PC-9 (cell line): ENCODE data around the gene FOXL2NB. TPM values are rescaled to one million over a fixed set of nuclear protein-coding genes. Genes with fewer than 3 reads are reported as not detected.

Experiments used
- BruUV-seq: library from RNA; stranded (reverse); fragments of 400-500 nt; replicated peaks from 2 replicates; lab custom pipeline; 2021; lab: Mats Ljungman, UMichigan
- CTCF ChIA-PET: fragments of 300-600 bp; sonication (Branson Sonifier 250); formaldehyde crosslinking; loops from one replicate; lab custom pipeline; 2022; ENCODE audit warnings: antibody characterized with exemption; lab: Charles Lee
- POLR2A ChIA-PET: fragments of 300-600 bp; sonication (Branson Sonifier 250); formaldehyde crosslinking; loops from one replicate; lab custom pipeline; 2022; ENCODE audit warnings: antibody characterized with exemption; ENCODE audit not compliant: unreplicated experiment; lab: Charles Lee
- DNase-seq, 2 experiments: peaks; one replicate each; pipeline versions ENCODE4 v3.0.0 to v3.0.0-alpha.2; 2015 to 2022; ENCODE audit warnings: mixed read lengths in 1 of 2
- H2AFZ ChIP-seq: fragments of 200-600 bp; sonication (generic); 2 replicates; pipeline ENCODE4 v1.8.1; 2017; ENCODE audit warnings: antibody characterized with exemption
- H3F3A ChIP-seq: fragments of 200-600 bp; sonication (generic); 2 replicates; pipeline ENCODE4 v1.8.1; 2017; ENCODE audit warnings: antibody characterized with exemption, mild to moderate bottlenecking, low read depth; ENCODE audit not compliant: insufficient read depth
- H3K27ac ChIP-seq: fragments of 200-600 bp; sonication (generic); 2 replicates; pipeline ENCODE4 v1.6.1; 2016; ENCODE audit warnings: mixed run types
- H3K27me3 ChIP-seq: fragments of 200-600 bp; sonication (generic); 2 replicates; pipeline ENCODE4 v1.6.1; 2016; ENCODE audit warnings: low read depth, mixed run types; ENCODE audit not compliant: insufficient read depth
- H3K36me3 ChIP-seq: fragments of 200-600 bp; sonication (generic); 2 replicates; pipeline ENCODE4 v1.6.1; 2016; ENCODE audit warnings: low read depth, mixed run types
- H3K4me1 ChIP-seq: fragments of 200-600 bp; sonication (generic); replicated peaks from 2 replicates; pipeline ENCODE4 v1.6.1; 2016; ENCODE audit warnings: mixed run types; ENCODE audit not compliant: insufficient read depth
- H3K4me2 ChIP-seq: fragments of 200-600 bp; sonication (generic); 2 replicates; pipeline ENCODE4 v1.6.1; 2017; ENCODE audit warnings: mixed run types
- H3K4me3 ChIP-seq: fragments of 200-600 bp; sonication (generic); 2 replicates; pipeline ENCODE4 v1.6.1; 2016; ENCODE audit warnings: mixed run types
- H3K79me2 ChIP-seq: fragments of 200-600 bp; sonication (generic); 2 replicates; pipeline ENCODE4 v1.6.1; 2017; ENCODE audit warnings: low read depth, mixed run types
- H3K9me2 ChIP-seq: fragments of 200-600 bp; sonication (generic); 2 replicates; pipeline ENCODE4 v1.8.1; 2017; ENCODE audit warnings: mild to moderate bottlenecking; ENCODE audit not compliant: insufficient read depth
- H3K9me3 ChIP-seq: fragments of 200-600 bp; sonication (generic); 2 replicates; pipeline ENCODE4 v1.8.1; 2016; ENCODE audit warnings: low read depth; ENCODE audit not compliant: insufficient read depth
- H4K20me1 ChIP-seq: fragments of 200-600 bp; sonication (generic); 2 replicates; pipeline ENCODE4 v1.8.1; 2017; ENCODE audit not compliant: insufficient read depth
- CTCF ChIP-seq: fragments of 200-600 bp; sonication (generic); conservative IDR thresholded peaks from 2 replicates; pipeline ENCODE4 v1.6.1; 2017; ENCODE audit warnings: mixed run types, antibody characterized with exemption, mild to moderate bottlenecking, moderate library complexity
- EZH2 ChIP-seq: fragments of 200-600 bp; sonication (generic); IDR thresholded peaks from 2 replicates; pipeline ENCODE4 v1.8.0; 2017; ENCODE audit warnings: antibody characterized with exemption, low read depth
- intact Hi-C: fragments of 100-400 bp; cut with micrococcal nuclease; formaldehyde crosslinking; loops from one replicate; pipeline ENCODE4 v1.10.0; 2022; ENCODE audit not compliant: unreplicated experiment
- total RNA-seq: library from RNA; stranded (reverse); gene quantifications from 2 replicates; pipeline ENCODE4 v1.2.3, GENCODE V29; 2021

Gene FOXL2NB
- total RNA-seq, 1 experiment from 2014 or later: 0.09 TPM

- ChIA-PET POLR2A (interaction anchor here (0.7 kb wide), 1 partner anchor 102 kb away, joined by 3 read pairs; no protein-coding TSS in a partner anchor), CTCF (interaction anchor here (0.9 to 1.2 kb wide), 2 partner anchors 184 to 317 kb away, joined by 4 to 5 read pairs; partner anchors contain the start of gene CEP70)
- peak in 1 of 2 experiments; percentile 77 for DNase-seq
- Histone ChIP-seq H3K4me1 (peaks cover 39% of the 10 kb centered on the region), H3K27ac (0 out of 2 replicates have a peak overlapping the region, but pooled peaks have one; percentile 0), H3K9me3 (no peaks in the 10 kb centered on the region), H3K36me3 (no peaks in the 10 kb centered on the region), H2AFZ (no peak overlapping the region), H3K27me3 (no peaks in the 10 kb centered on the region), H3K4me3 (no peak overlapping the region), H4K20me1 (no peaks in the 10 kb centered on the region), H3K4me2 (peak overlapping the region; percentile 52), H3K79me2 (no peaks in the 10 kb centered on the region), H3K9me2 (no peaks in the 10 kb centered on the region), H3F3A (peaks cover 20% of the 10 kb centered on the region)
- intact Hi-C loops: no loop called here
- no TSS peak for BruUV-seq
- TF ChIP-seq CTCF (no peak), EZH2 (no peak)
Observed at GRCh38 chr3:138911621-138912020, 35.4 kb upstream of the FOXL2NB start.

- no peaks in the 10 kb centered on the region for H4K20me1 ChIP-seq
- no TSS peak for BruUV-seq
- H3K9me2 ChIP-seq: no peaks in the 10 kb centered on the region
- DNase-seq: no peak
- H3K27ac ChIP-seq: no peak overlapping the region
- peaks cover 45% of the 10 kb centered on the region for H3K4me1 ChIP-seq
- no peak overlapping the region for H2AFZ ChIP-seq
- no peaks in the 10 kb centered on the region for H3K9me3 ChIP-seq
- CTCF ChIA-PET: interaction anchor here (0.9 to 1.2 kb wide), 2 partner anchors 184 to 318 kb away, joined by 4 to 5 read pairs; partner anchors contain the start of gene CEP70
- intact Hi-C loops: no loop called here
- no peaks in the 10 kb centered on the region for H3K36me3 ChIP-seq
- no peaks in the 10 kb centered on the region for H3K27me3 ChIP-seq
- POLR2A ChIA-PET: interaction anchor here (0.6 to 0.7 kb wide), 2 partner anchors 64 to 103 kb away, joined by 3 to 20 read pairs; no protein-coding TSS in a partner anchor
- H3K4me2 ChIP-seq: peak overlapping the region; percentile 52; the same call in 1 of the 2 replicates
- peaks cover 22% of the 10 kb centered on the region for H3F3A ChIP-seq
- H3K79me2 ChIP-seq: no peaks in the 10 kb centered on the region
- no peak overlapping the region for H3K4me3 ChIP-seq
- TF ChIP-seq CTCF (no peak), EZH2 (no peak)
Observed at GRCh38 chr3:138912237-138912636, 34.8 kb upstream of the FOXL2NB start.

- intact Hi-C loops: loop anchor here (2.0 kb wide), 1 partner anchor 139 kb away; no protein-coding TSS in a partner anchor
- Histone ChIP-seq H2AFZ (no peak overlapping the region), H4K20me1 (no peaks in the 10 kb centered on the region), H3F3A (peaks cover 22% of the 10 kb centered on the region), H3K4me2 (no peak overlapping the region), H3K79me2 (no peaks in the 10 kb centered on the region), H3K9me2 (no peaks in the 10 kb centered on the region), H3K27ac (no peak overlapping the region), H3K27me3 (no peaks in the 10 kb centered on the region), H3K9me3 (no peaks in the 10 kb centered on the region), H3K4me3 (no peak overlapping the region), H3K36me3 (no peaks in the 10 kb centered on the region), H3K4me1 (peaks cover 48% of the 10 kb centered on the region)
- ChIA-PET POLR2A (no interaction called here), CTCF (interaction anchor here (0.7 to 1.1 kb wide), 4 partner anchors 8 to 285 kb away, joined by 3 to 7 read pairs (median 4); no protein-coding TSS in a partner anchor)
- no peak for DNase-seq
- BruUV-seq: no TSS peak
- TF ChIP-seq EZH2: no peak
- no peak for TF ChIP-seq CTCF
Observed at GRCh38 chr3:138913766-138914165, 33.3 kb upstream of the FOXL2NB start.
